ENCODE results near the gene DMRTA2.

DMRTA2 gene

DNA sequence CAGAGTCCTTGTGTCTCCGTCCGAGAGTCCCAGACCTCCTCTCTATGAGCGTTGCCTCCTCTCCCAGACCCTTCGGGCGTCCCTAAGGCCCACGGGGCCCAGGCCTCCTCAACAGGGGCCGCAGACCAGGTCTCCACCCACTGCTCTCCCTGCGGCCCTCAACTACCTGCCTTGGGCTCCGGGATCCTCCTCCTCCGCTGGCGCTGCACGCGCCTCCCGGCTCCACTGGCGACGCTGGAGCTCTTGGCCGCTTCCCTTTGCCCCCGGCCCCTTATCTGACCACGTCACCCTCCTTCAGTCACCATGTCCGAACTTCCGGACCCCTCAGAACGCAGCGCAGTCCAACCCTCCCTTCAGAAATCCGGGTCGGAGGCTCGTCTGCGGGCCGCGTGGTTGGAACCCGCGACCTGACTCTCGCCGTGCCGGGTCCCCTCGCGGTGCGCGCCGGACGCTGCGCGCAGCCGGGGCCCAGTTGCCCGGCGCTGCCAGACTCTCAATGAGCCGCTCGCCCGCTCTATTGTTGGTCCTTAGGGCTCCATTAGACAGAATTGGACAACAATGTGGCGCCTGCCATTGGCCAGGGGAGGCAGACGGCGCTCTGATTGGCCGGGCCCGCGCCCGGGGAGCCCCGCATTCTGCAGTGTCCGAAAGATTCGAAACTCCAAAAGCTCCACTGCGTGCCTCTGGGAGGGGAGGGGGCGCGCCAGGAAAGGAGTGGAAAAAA is at the start of gene DMRTA2:
TSS of gene DMRTA2 (minus strand) at position 498 of the 724 bp plus-strand sequence. CDS start 1,907 bp downstream, outside the sequence.
- DNase-seq = no peak

- DNase-seq = no peak
These were observed 48.7 kb upstream of the DMRTA2 start for GRCh38 chr1:50471967-50472366.

GRCh38 chr1:50462964-50463363 is 39.7 kb upstream of the DMRTA2 start:
- DNase-seq = no peak

- no peak for DNase-seq
These were observed 35.3 kb upstream of the DMRTA2 start for GRCh38 chr1:50458507-50458906.

DNA sequence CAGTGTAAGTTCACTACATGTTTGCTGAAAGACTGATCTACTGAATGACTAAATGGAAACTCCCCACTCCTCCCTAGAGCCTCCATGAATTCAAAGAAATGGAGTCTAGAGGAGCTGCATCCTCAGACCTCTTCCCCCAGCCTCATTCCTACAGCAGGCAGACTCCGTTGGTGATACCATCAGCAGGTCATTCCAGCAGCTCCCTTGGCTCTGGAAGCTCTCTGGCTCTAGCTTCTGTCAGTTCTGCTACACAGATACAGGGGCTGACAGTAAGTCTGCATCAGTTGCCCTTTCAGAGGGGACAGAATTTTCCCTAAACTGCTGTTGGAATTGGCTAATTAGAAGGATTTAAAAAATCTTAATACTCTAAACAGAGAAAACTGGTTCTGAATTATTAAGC is 31.7 kb upstream of the DMRTA2 start:
- no peak for DNase-seq

- no peak for DNase-seq
These were observed 30.0 kb upstream of the DMRTA2 start for GRCh38 chr1:50453266-50453665.

- DNase-seq = no peak
These were observed 29.5 kb upstream of the DMRTA2 start for GRCh38 chr1:50452700-50453099.

GRCh38 chr1:50450861-50451653 is 27.8 kb upstream of the DMRTA2 start:
- no peak for DNase-seq

- DNase-seq = no peak
These were observed 24.7 kb upstream of the DMRTA2 start for GRCh38 chr1:50447961-50448360.

DNA sequence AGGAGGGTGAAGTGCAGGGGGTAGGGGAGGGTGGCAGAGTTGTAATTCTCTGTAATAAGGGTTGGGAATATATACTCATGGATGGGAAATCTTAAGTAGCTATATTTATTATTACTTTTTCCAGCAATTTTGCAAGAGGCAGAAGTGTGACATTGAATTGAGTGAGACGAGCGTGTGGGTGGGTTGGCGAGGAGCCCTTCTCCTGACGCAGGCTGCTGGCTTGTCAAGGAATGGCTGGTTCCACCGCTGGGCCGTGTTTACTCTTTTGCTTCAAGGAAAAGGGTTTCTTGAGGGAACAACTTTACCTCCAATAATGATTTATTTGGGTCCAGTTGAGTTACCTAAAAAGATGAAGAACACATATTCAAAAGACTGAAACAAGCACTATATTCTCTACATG is 17.9 kb upstream of the DMRTA2 start:
- no peak for DNase-seq

GRCh38 chr1:50438945-50439344 is 15.7 kb upstream of the DMRTA2 start:
- no peak for DNase-seq

DNA sequence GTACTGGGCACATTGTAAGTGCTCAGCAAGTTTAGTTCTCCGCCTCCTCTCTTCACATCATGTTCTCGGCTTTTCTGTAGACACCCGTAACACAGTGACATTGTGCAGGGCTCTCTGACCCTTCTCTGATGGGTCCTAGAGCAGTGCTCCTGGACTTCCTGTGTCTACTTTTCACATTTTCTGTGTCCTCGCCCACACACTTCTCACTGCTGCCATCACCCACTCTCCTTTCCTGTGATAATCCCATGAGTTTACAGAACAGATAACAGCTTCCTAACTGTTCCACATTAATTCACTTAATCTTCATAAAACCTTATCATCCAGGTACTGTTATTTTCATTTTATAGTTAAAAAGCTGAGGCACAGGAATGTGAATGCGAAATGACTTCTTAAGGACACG is 13.2 kb upstream of the DMRTA2 start:
- DNase-seq = no peak

DNA sequence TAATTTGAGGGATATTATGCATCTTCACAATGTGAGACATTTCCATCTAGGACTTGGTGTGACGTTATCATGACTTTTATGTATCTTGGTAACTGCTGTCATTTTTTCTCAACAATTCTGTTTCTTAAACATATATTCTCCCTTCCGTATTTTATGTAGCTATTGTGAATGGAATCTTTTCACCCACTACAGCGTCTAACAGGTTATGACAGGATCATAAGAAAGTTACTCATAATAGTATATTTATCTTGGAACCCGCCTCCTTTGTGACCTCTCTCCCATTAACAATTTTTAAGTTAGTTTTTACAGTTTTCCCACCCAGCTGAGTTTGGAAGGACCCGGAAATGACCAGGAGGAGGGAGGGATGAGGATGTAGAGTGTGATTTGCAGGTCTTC is 6.8 kb upstream of the DMRTA2 start:
- DNase-seq = no peak

GRCh38 chr1:50427818-50428779 is 4.9 kb upstream of the DMRTA2 start:
- no peak for DNase-seq

- no peak for DNase-seq
These were observed 4.0 kb upstream of the DMRTA2 start for GRCh38 chr1:50427086-50427817.

DNA sequence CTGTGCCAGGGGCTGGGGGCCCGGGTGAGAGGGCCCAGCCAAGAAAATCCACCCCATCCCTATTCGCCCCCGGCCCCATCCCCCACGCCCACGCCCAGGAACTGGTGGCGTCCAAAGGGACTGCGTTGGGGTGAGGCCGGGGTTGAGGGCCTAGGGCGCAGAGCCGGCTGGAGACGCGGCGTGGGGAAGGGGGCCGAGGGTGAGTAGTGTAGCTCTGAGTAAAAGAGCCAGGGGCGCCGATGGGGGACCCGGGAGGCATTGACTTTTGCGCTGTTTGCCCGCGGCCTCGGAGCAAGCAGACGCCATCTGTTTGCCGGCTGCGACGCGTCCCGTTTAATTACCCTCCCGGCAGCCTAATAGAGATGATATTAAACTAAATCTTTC is 3.5 kb upstream of the DMRTA2 start:
- DNase-seq = no peak

DNA sequence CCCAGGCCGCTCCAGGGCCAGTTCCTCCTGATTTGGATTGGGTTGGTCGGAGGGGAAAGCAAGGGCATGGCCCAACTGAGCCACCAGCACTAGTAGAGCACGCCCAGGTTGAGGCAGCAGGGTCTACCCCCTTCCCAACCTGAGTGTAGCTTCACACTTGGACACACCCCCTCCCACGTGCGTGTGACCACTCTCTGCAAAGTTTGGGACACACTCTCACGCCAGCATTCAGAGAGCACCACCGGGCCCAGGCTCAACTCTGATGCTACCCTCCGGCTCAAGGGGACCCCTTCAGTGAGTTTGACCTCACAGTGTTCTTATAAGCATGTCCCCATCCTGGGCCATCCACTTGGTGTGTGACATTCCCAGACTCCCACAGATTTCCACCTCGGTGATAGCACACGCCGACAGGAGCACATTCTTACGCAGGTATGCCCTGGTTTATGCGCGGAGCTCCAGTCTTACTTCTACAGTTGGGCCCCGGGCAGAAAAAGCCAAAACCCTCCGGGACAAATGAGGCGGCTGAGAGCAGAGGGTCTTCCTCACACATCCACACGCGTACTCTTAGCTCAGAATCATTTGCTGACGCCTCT is 3.0 kb upstream of the DMRTA2 start:
- no peak for DNase-seq

- no peak for DNase-seq
These were observed 2.3 kb upstream of the DMRTA2 start for GRCh38 chr1:50425376-50426107.

DNA sequence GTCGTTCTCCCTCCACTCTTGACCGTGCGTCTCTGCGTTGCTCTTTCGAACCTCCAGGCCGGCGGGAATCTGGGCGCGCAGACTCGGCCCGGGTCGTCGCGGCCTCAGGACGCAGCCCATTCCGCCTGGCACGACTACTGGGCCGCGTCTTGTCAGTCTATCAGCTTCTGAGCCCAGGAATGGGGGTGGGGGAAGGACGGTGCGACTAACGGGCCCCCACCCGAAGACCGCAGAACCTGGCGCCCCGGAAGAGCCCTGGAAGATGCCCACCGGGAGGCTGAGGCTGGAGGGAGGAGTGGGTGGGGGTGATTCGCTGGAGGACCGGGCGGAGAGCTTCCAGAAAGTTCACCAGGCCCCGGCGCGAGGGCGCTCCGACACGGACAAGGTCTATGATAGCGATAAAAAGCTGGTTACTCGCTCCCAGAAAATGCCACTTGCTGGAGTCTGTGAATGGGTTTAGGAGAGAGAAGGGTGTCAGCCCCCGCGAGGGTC is 1.7 kb upstream of the DMRTA2 start:
- DNase-seq = no peak

GRCh38 chr1:50424045-50424883 is 1.0 kb upstream of the DMRTA2 start:
- DNase-seq = peak in 1 of 2 donors; percentile 17
